ENCODE measurements around the gene PCK1.

The PCK1 gene

GRCh38 chr20:57577679-57578475 lies 17.0 kb downstream of the PCK1 start:
- DNase-seq (ENCODE audit: low spot score) = no peak

GRCh38 chr20:57578476-57579165 lies 17.7 kb downstream of the PCK1 start:
- DNase-seq (ENCODE audit: low spot score) = no peak

DNA sequence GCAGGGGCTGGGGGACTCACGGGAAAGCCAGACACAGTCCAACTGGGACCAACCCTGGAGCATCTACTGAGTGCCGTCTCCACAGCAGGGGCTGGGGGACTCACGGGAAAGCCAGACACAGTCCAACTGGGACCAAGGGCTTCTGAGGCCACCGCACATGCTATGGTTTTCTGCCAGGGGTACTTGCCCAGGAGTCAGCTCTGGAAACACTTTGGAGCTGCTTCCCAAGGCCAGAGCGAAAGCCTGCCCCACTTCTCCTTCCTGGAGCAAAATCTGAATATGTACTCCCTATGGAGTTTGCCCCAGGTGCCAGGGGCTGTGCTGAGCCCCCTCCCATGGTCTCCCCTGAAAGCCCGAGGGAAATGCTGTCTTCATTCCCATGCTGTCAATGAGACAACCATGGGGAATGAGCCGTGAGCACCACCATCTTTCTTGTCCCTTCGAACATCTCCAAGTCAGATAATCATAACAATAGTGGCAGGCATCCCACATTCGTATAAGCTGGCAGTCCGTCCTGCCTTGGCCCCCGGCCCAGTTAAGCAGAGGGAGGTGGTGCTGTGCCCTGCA lies 18.5 kb downstream of the PCK1 start:
- no peak for DNase-seq (ENCODE audit: low spot score)

DNA sequence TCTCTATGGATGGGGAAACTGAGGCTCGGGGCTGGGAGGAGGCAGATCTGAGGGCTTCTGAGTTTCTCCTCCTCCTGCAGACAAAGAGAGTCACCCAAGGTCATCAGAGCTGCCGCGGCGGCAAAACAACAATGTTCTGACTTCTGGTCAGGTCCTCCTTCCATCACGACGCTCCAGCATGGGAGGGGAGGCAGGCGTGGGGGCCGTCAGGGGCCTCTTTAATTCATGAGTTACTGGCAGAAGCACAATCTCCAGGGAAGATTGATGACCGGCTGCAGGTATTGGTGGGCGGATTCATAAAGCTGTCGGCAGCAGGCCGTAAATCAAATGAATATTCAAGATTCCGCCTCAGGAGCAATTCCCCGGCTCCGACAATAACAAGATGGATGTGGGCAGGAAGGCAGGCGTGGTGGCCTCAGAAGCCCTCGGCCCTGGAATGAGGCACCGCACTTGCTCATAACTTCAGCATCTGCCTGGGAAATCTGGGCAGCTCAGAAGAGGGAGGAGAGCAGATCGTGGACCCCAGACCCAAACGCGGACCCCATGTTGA lies 19.1 kb downstream of the PCK1 start:
- no peak for DNase-seq (ENCODE audit: low spot score)

DNA sequence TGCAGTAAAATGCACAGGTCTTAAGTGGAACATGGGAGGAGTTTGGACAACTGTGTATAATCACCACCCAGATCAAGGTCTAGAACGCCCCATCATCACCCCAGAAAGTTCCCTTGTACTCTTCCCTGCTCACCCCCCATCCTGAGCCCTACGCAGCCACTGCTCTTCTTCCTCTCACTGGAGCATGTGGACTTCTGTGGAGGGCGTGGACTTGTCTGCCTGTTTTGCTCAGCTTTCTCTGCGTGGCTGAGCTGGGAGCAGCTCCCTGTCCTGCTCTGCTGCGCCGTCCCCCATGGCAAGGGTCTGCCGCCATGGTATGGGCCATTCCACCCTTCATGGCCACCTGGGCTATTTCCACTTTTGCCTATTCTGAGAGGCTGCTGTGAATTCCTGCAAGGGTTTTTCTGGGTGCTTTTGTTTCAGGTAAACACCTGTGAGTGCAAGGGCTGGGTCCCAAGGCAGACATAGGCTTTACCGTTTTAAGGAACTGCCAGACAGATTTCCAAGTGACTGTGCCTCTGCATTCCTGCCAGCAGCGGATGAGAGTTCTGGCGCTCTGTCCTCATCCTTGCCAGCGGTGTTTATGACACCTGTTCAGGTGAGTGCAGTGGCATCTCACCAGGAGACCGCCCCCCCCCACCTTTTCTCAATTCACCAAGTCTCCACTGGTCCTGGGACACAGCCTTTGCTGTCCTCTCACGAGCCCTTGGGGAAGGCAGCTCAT lies 19.7 kb downstream of the PCK1 start:
- no peak for DNase-seq (ENCODE audit: low spot score)

GRCh38 chr20:57581202-57582028 lies 20.5 kb downstream of the PCK1 start:
- no peak for DNase-seq (ENCODE audit: low spot score)

GRCh38 chr20:57582029-57582378 lies 21.1 kb downstream of the PCK1 start:
- no peak for DNase-seq (ENCODE audit: low spot score)

DNA sequence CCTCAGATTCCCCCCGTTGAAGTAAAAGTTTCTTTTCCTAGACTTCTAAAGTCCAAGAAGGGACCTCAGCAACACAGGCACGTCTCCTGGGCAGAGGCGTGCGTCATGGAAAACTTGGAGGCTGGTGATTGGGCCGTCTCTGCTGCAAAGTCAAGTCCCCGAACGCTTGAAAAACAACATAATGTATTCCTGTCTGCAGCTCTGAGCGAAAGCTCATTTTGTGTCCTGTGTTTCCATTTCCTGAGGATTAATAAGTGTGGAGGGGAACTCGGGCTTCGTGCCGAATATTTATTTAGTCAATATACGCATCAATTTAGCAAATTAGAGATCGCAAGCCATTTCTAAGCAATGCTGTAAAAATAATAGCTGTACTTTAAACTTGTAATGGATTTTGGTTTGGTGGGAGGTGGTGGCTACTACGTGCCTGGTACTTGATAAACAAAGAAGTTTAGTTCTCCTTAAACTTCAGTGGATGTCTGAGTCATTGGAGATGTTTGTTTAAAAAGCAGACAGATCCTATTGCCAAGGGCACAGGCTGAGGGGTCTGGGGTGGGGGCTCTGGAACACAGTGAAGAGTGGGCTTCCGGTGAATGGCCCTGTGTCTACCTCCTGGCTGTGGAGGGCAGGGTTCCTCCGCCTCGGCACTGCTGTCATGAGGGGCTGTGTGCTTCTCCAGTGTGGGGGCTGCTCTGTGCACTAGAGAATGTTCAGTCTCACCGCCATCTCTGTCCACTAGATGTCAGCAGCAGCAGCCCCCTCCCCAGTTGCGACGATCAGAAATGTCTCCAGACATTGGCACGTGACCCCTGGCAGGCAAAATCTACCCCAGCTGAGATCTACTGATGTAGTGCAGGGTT lies 21.8 kb downstream of the PCK1 start:
- DNase-seq (ENCODE audit: low spot score) = no peak

GRCh38 chr20:57583289-57584257 lies 22.7 kb downstream of the PCK1 start:
- DNase-seq (ENCODE audit: low spot score) = no peak

DNA sequence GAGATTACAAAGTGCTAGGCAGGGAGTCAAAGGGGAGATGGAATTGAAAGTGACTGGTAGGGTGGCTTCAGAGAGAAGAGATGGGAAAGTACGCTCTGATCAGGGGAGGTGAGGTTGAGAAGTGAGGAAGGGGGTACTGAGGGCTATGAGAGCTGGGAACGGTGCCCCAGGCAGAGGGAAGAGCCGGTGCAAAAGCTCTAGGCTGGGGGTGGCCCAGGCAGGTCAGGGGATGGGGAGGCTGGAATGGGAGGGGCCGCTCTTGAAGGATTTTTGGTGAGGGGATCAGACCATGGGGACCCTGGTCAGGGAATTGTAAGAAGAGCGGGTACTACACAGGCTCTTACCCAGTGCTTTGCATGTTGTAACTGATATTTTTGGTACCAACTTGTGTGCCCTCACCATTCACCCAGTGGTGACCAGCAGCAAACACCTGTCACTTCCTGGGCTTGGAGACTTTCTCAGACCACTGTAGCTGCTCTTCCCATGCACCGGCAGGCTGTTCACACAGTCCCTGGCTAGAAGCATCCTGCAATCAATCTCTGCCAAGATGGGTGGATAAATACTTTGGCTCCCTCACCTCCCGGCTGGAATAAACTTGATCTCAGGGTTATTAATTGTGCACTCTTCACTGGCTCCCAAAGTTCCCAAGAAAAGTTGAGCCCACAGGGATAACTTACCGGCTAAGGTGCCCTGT lies 24.0 kb downstream of the PCK1 start:
- no peak for DNase-seq (ENCODE audit: low spot score)

GRCh38 chr20:57585466-57586213 lies 24.7 kb downstream of the PCK1 start:
- no peak for DNase-seq (ENCODE audit: low spot score)

DNA sequence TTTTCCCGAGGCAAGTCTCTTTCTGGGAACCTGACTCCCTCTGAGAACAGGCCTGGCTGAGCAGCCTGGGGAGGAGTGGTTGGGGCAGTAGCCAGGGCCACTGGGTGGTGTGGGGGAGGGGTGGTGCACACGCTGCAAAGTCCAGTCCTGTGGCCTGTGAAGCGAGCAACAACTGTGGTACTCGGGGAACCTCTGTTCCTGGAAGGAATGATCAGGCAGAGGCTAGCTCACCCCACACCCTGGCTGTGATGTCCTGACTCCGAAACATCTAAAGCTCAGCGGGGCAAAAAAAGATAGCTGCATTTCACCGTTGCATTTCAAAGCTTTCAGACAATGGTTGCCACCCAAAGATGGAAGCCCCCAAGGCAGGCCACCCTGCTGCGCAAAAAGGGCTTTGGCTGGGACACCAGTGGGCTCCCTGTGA lies 25.5 kb downstream of the PCK1 start:
- no peak for DNase-seq (ENCODE audit: low spot score)

DNA sequence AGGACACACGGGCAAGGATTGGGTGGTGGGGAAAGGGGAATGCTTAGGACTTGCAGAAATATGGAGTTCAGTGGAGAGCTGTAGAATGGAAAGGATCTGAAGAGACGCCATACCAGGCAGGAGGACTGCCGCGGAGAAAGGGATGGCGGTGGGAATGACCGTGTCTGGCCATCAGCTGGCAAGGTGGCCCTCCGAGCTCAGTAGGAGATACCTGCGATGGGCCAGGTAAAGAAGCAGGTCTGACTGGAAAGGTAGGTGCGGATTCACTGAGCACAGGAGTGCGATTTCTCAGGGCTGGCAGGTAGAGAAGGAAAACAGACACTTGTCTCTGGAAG lies 26.0 kb downstream of the PCK1 start:
- DNase-seq (ENCODE audit: low spot score) = no peak

- DNase-seq (ENCODE audit: low spot score) = no peak
Measured at GRCh38 chr20:57587278-57587988, 26.5 kb downstream of the PCK1 start.

DNA sequence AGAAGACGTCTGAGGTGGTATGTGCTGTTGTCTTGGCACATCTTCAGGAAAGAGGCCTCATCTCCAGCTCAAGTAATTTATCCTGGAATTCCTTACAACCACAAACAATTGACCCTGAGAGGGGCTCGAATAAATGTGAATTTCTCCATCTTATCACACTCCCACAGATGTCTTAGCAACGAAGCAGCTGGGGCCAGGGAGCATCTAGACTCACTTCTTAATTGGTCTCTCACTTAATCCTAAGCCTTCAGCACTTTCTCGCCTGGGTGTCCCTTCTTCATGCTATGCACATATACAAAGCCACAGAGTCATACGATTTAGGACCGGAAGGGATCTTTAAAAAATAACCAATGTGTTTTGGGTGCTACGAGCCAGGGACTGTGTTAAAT lies 27.1 kb downstream of the PCK1 start:
- no peak for DNase-seq (ENCODE audit: low spot score)

- DNase-seq (ENCODE audit: low spot score) = no peak
Measured at GRCh38 chr20:57588596-57588995, 27.7 kb downstream of the PCK1 start.

- DNase-seq (ENCODE audit: low spot score) = no peak
Measured at GRCh38 chr20:57589123-57589727, 28.3 kb downstream of the PCK1 start.
